K562 (cell line): Measurements from ENCODE around the gene SPATA31D4. TPM values are rescaled to one million over a fixed set of nuclear protein-coding genes. Genes with fewer than 3 reads are reported as not detected.

Experiments
- ATAC-seq: fragments of 200-7000 bp; cut with Tn5 transposase; 3 replicates; pipeline ENCODE4 v1.9.1; 2020; ENCODE audit warnings: moderate library complexity
- BruUV-seq: library from RNA; stranded (reverse); fragments of 400-500 nt; replicated peaks from 2 replicates; lab custom pipeline; 2021; lab: Mats Ljungman, UMichigan
- CTCF ChIA-PET: fragments of 300-600 bp; formaldehyde crosslinking; extraction: SDS; loops from one replicate; lab custom pipeline; 2021; ENCODE audit warnings: low intra/inter-chr PET ratio; lab: Yijun Ruan, JAX
- POLR2A ChIA-PET: fragments of 300-600, 350-650 bp; sonication (Branson Sonifier 250); formaldehyde crosslinking; extraction: SDS; loops from one replicate; lab custom pipeline; 2021; ENCODE audit warnings: antibody characterized with exemption, inconsistent platforms; lab: Yijun Ruan, JAX
- DNase-seq, 4 experiments: peaks; one replicate each; pipeline versions ENCODE4 v3.0.0 to v3.0.0-alpha.2; 2011 to 2018; ENCODE audit warnings: low spot score in 3 of 4, mixed read lengths in 3 of 4; ENCODE audit errors: extremely low read depth in 1 of 4
- FAIRE-seq: peaks from 2 replicates; lab custom pipeline; 2011; peaks lifted over from hg19 to GRCh38; lab: Jason Lieb, UNC
- H2AFZ ChIP-seq: 2 replicates; pipeline ENCODE4 v1.6.0; 2011; ENCODE audit warnings: low read depth, low read length, control low read depth, inconsistent platforms
- H3K27ac ChIP-seq: fragments of 200-600 bp; 3 replicates; pipeline ENCODE4 v1.8.0; 2011; ENCODE audit warnings: low read depth, mild to moderate bottlenecking, control low read depth, inconsistent platforms, low read length, moderate library complexity, mixed read lengths; ENCODE audit errors: extremely low read depth
- H3K27me3 ChIP-seq, 2 experiments: fragments of 300-600 bp in 1 of 2; 2 replicates in 1 of 2; 3 replicates in 1 of 2; pipeline versions ENCODE4 v1.6.0 to v1.8.0; 2011; ENCODE audit warnings: inconsistent platforms in 2 of 2, low read length in 2 of 2, mild to moderate bottlenecking in 1 of 2, mixed read lengths in 1 of 2, moderate library complexity in 1 of 2; ENCODE audit not compliant: control insufficient read depth in 2 of 2, insufficient read depth in 2 of 2
- H3K36me3 ChIP-seq: fragments of 300-600 bp; 3 replicates; pipeline ENCODE4 v1.8.0; 2011; ENCODE audit warnings: mild to moderate bottlenecking, low read length, inconsistent platforms; ENCODE audit not compliant: control insufficient read depth, insufficient read depth
- H3K4me1 ChIP-seq, 2 experiments: fragments of 200-600 bp in 1 of 2; replicated peaks in 1 of 2; 2 replicates in 1 of 2; 3 replicates in 1 of 2; pipeline versions ENCODE4 v1.5.1 to v1.8.0; 2011; ENCODE audit warnings: inconsistent platforms in 2 of 2, low read length in 2 of 2, mild to moderate bottlenecking in 1 of 2, mixed read lengths in 1 of 2, moderate library complexity in 1 of 2; ENCODE audit not compliant: control insufficient read depth in 2 of 2, insufficient read depth in 2 of 2
- H3K4me2 ChIP-seq: 2 replicates; pipeline ENCODE4 v1.6.1; 2011; ENCODE audit warnings: low read length, control low read depth, inconsistent platforms, mixed read lengths; ENCODE audit not compliant: insufficient read depth
- H3K4me3 ChIP-seq: fragments of 200-600 bp; sonication (generic), shearing (Covaris generic); 2 replicates; pipeline ENCODE4 v1.5.1; 2016; ENCODE audit warnings: control low read depth, inconsistent platforms
- H3K79me2 ChIP-seq: fragments of 200-600 bp; 3 replicates; pipeline ENCODE4 v1.8.0; 2011; ENCODE audit warnings: low read length, inconsistent platforms; ENCODE audit not compliant: control insufficient read depth, insufficient read depth
- H3K9ac ChIP-seq, 2 experiments: 2 replicates each; pipeline versions ENCODE4 v1.6.0 to v1.6.1; 2011; ENCODE audit warnings: low read depth in 2 of 2, low read length in 2 of 2, control low read depth in 1 of 2, inconsistent platforms in 1 of 2, mild to moderate bottlenecking in 1 of 2, mixed read lengths in 1 of 2; ENCODE audit not compliant: insufficient read depth in 1 of 2
- H3K9me1 ChIP-seq: one replicate; pipeline ENCODE4 v1.6.0; 2011; ENCODE audit warnings: inconsistent platforms, mild to moderate bottlenecking, low read length, moderate library complexity; ENCODE audit not compliant: control insufficient read depth, insufficient read depth
- H3K9me3 ChIP-seq: replicated peaks from 2 replicates; pipeline ENCODE4 v1.5.1; 2011; ENCODE audit warnings: low read depth, low read length, inconsistent platforms; ENCODE audit not compliant: control insufficient read depth, insufficient read depth
- H4K20me1 ChIP-seq: replicated peaks from 2 replicates; pipeline ENCODE4 v1.6.1; 2011; ENCODE audit warnings: low read length, inconsistent platforms, mixed read lengths; ENCODE audit not compliant: control insufficient read depth, insufficient read depth
- BCL6 ChIP-seq: fragments of 250-450 bp; sonication (Bioruptor Pico); IDR thresholded peaks from 2 replicates; pipeline ENCODE4 v1.4.0; 2020
- E2F4 ChIP-seq: sonication (generic); formaldehyde crosslinking; IDR thresholded peaks from 2 replicates; pipeline ENCODE4 v1.8.0; 2022; ENCODE audit warnings: mild to moderate bottlenecking, low read depth, missing genetic modification reagents
- ELF2 ChIP-seq: fragments of 250-450 bp; sonication (Bioruptor Pico); IDR thresholded peaks from 2 replicates; pipeline ENCODE4 v1.5.0; 2021; ENCODE audit warnings: mild to moderate bottlenecking
- GATAD2A ChIP-seq: fragments of 450-650 bp; IDR thresholded peaks from 2 replicates; pipeline ENCODE4 v1.6.1; 2017
- KLF13 ChIP-seq: fragments of 450-650 bp; IDR thresholded peaks from 2 replicates; pipeline ENCODE4 v1.6.1; 2016; ENCODE audit warnings: missing genetic modification characterization, low read depth, mild to moderate bottlenecking, missing compliant biosample characterization, moderate library complexity, borderline replicate concordance
- NFE2L1 ChIP-seq: fragments of 450-650 bp; IDR thresholded peaks from 2 replicates; pipeline ENCODE4 v1.6.1; 2016; ENCODE audit warnings: missing genetic modification characterization, low read depth, mild to moderate bottlenecking, missing compliant biosample characterization, moderate library complexity, borderline replicate concordance
- RBM25 ChIP-seq: fragments of 200-400 bp; formaldehyde crosslinking; IDR thresholded peaks from 2 replicates; pipeline ENCODE4 v1.6.1; 2018; ENCODE audit warnings: low read length, low read depth, moderate library complexity; ENCODE audit not compliant: severe bottlenecking
- TAF15 ChIP-seq: fragments of 200-400 bp; formaldehyde crosslinking; IDR thresholded peaks from 2 replicates; pipeline ENCODE4 v1.6.1; 2017; ENCODE audit warnings: mild to moderate bottlenecking, low read depth, low read length, moderate library complexity
- WHSC1 ChIP-seq: IDR thresholded peaks from one replicate; pipeline ENCODE4 v1.6.1; 2012; ENCODE audit warnings: low read length, control low read depth, inconsistent platforms
- ZNF316 ChIP-seq: fragments of 450-650 bp; IDR thresholded peaks from 2 replicates; pipeline ENCODE4 v1.6.1; 2016
- ZNF518B ChIP-seq: fragments of 250-450 bp; sonication (Bioruptor Pico); IDR thresholded peaks from 2 replicates; pipeline ENCODE4 v1.5.0; 2021; ENCODE audit warnings: mild to moderate bottlenecking, moderate library complexity
- ZNF609 ChIP-seq: sonication (generic); formaldehyde crosslinking; IDR thresholded peaks from 2 replicates; pipeline ENCODE4 v1.8.1; 2023; ENCODE audit warnings: missing genetic modification reagents, mild to moderate bottlenecking, borderline replicate concordance
- ZNF75A ChIP-seq: fragments of 450-650 bp; formaldehyde crosslinking; IDR thresholded peaks from 2 replicates; pipeline ENCODE4 v1.4.0; 2020; ENCODE audit warnings: mild to moderate bottlenecking
- ZNF780A ChIP-seq: fragments of 250-450 bp; sonication (Bioruptor Pico); IDR thresholded peaks from 2 replicates; pipeline ENCODE4 v1.5.0; 2021; ENCODE audit warnings: mild to moderate bottlenecking
- WGBS: fragments of 100-300 bp; shearing (Covaris generic); methylation state at CpG from one replicate; pipeline ENCODE4 v1.1.6; 2016; ENCODE audit warnings: low coverage, mixed read lengths; ENCODE audit not compliant: insufficient coverage; ENCODE audit errors: missing lambda C conversion rate; 5-methylcytosine and 5-hydroxymethylcytosine counted together
- in situ Hi-C: fragments of 300-500 bp; cut with MboI; formaldehyde crosslinking; loops from 4 replicates; pipeline ENCODE4 v1.15.0; 2018; ENCODE audit warnings: inconsistent platforms, mixed read lengths
- intact Hi-C: fragments of 100-400 bp; cut with micrococcal nuclease; formaldehyde crosslinking; loops from 2 replicates; pipeline ENCODE4 v1.14.2; 2022
- polyA plus RNA-seq, 8 experiments: library from polyadenylated mRNA; depleted of rRNA in 4 of 8; stranded (reverse) in 5 of 8; unstranded in 3 of 8; fragments of >200 nt; fragmentation: Nextera tagmentation in 2 of 8; fragmentation: Illumina TruSeq in 1 of 8; extraction: Ambion mirVana in 2 of 8; extraction: Trizol in 1 of 8; gene quantifications; 2 replicates each; pipeline versions ENCODE4 v1.2.1 to v1.2.3, GENCODE V29; 2011 to 2014; ENCODE audit warnings: inconsistent platforms in 1 of 8, missing spikeins in 1 of 8
- total RNA-seq, 7 experiments: library from RNA; depleted of rRNA in 6 of 7; stranded (reverse); fragments of >200 nt in 6 of 7; fragmentation: Illumina TruSeq in 2 of 7; extraction: Trizol in 2 of 7; gene quantifications; 2 replicates each; pipeline versions ENCODE4 v1.2.1 to v1.2.3, GENCODE V29; 2011 to 2021; ENCODE audit warnings: low replicate concordance in 1 of 7

Gene SPATA31D4
- total and polyA plus RNA-seq, 9 of the 15 experiments (the other 6 are each of a cell fraction or from before 2014, with no cell fraction given), result not detected

GRCh38 chr9:81968026-81968425 lies 39.8 kb downstream of the SPATA31D4 start:
- H3K27me3 ChIP-seq, result no peaks in the 10 kb centered on the region
- in situ Hi-C loops (no loop called here), intact Hi-C loops (no loop called here)
- no peak overlapping the region for H3K4me3 ChIP-seq
- no peaks in the 10 kb centered on the region for H3K9me3 ChIP-seq
- no peaks in the 10 kb centered on the region for H3K9me1 ChIP-seq
- H3K79me2 ChIP-seq, result no peaks in the 10 kb centered on the region
- H4K20me1 ChIP-seq, result no peaks in the 10 kb centered on the region
- no peak for ATAC-seq
- FAIRE-seq, result no peak
- CTCF ChIA-PET, result no interaction called here
- no peak overlapping the region for H2AFZ ChIP-seq
- 0% methylated on average over 3 of the region's 3 CpGs for WGBS
- no peak overlapping the region for H3K9ac ChIP-seq
- no peaks in the 10 kb centered on the region for H3K36me3 ChIP-seq
- no peak overlapping the region for H3K27ac ChIP-seq
- no TSS peak for BruUV-seq
- DNase-seq, result no peak
- H3K4me1 ChIP-seq, result no peaks in the 10 kb centered on the region
- POLR2A ChIA-PET, result no interaction called here
- H3K4me2 ChIP-seq, result no peak overlapping the region
- TF ChIP-seq E2F4, result no peak
- TF ChIP-seq ZNF75A, result no peak
- TF ChIP-seq BCL6 (CRISPR knock-in tag), result no peak
- no peak for TF ChIP-seq WHSC1
- TF ChIP-seq ZNF780A, result no peak
- TF ChIP-seq TAF15, result no peak
- TF ChIP-seq RBM25, result no peak
- TF ChIP-seq ELF2 (CRISPR knock-in tag), result no peak
- no peak for TF ChIP-seq GATAD2A
- no peak for TF ChIP-seq KLF13
- TF ChIP-seq ZNF518B (CRISPR knock-in tag), result no peak
- no peak for TF ChIP-seq ZNF316
- TF ChIP-seq NFE2L1 (tag), result no peak
- TF ChIP-seq ZNF609 (CRISPR knock-in tag), result no peak
